ENCODE measurements around the gene LMAN2L. TPM values are rescaled to one million over a fixed set of nuclear protein-coding genes. Genes with fewer than 3 reads are reported as not detected.

The LMAN2L gene
- total RNA-seq, 2 donors from 2014 or later: 9.1 to 12.8 TPM

DNA sequence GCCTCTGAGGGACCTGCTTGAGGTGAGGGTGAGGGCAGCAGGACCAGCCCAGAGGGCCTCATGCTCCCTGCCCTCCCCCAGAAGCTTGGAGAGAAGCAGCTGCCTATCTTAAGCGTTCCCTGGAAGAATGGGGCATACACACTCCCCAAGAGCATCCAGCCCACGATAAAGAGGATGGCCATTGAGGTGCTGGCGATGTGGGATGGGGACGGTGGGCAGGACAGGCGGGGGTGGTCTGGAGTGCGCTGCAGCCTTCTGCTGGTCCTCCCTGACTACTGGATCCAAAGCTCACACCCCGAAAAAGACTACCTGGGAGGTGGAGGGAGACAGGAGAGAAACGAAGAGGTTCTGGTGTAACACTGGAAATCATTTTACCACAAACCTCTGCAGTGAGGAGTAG lies 45.6 kb downstream of the LMAN2L start:
- no peak overlapping the region for H3K27ac ChIP-seq
- ATAC-seq (ENCODE audit: insufficient number of reproducible peaks, low FRiP score, low read depth) (no peak), DNase-seq (ENCODE audit: low spot score) (no peak)
- H3K36me3 ChIP-seq: no peaks in the 10 kb centered on the region
- H3K4me1 ChIP-seq (ENCODE audit: control insufficient read depth in 1 of 2, low read depth in 2 of 2): no peaks in the 10 kb centered on the region
- TF ChIP-seq, protein P1, sequence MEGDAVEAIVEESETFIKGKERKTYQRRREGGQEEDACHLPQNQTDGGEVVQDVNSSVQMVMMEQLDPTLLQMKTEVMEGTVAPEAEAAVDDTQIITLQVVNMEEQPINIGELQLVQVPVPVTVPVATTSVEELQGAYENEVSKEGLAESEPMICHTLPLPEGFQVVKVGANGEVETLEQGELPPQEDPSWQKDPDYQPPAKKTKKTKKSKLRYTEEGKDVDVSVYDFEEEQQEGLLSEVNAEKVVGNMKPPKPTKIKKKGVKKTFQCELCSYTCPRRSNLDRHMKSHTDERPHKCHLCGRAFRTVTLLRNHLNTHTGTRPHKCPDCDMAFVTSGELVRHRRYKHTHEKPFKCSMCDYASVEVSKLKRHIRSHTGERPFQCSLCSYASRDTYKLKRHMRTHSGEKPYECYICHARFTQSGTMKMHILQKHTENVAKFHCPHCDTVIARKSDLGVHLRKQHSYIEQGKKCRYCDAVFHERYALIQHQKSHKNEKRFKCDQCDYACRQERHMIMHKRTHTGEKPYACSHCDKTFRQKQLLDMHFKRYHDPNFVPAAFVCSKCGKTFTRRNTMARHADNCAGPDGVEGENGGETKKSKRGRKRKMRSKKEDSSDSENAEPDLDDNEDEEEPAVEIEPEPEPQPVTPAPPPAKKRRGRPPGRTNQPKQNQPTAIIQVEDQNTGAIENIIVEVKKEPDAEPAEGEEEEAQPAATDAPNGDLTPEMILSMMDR (IDR thresholded peaks at IDR 0.05): no peak
- H3K27me3 ChIP-seq (replicated peaks; ENCODE audit: insufficient read depth): no peaks in the 10 kb centered on the region
- H3K4me3 ChIP-seq: no peak overlapping the region
- H3K9me3 ChIP-seq: no peaks in the 10 kb centered on the region

DNA sequence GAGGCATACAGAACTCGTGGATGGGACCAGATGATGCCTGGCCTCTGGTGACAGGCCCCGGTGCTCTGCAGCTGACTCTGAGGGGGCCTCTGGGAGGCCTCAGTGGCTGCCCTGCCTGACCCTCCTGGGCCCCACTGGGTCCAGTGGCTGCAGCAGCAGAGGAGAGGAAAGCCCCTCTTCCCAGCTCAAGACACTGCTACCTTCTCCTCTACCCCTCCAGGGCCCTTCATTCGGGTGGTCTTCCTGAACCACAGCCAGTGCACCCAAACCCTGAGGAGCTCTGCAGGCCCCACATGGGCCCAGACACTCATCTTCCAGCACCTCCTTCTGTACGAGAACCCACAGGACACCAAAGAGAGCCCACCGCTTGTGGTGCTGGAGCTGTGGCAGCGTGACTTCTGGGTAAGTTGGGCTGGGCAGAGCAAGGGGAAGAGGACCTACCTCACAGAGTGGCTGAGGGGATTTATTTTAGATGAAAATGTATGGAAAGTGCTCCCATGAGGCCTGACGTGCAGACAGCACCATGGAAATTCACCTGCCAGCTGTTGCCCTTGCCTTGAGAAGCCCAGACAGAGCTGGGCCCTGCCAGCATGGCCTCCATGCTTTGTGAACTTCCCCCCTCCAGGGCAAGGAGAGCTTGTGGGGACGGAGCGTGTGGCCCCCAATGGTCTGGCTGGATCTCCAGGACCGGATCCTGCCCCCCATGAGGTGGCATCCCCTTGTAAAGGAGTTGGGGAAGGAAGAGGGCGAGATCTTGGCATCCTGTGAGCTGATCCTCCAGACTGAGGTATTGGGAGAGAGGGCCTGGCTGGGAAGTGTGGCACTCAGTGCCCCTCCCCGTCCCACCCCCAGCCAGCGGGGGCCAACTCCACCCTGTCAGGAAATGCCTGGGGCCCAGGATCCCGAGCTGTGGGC lies 46.3 kb downstream of the LMAN2L start:
- no peak for DNase-seq (ENCODE audit: low spot score)
- Histone ChIP-seq H3K9me3 (no peaks in the 10 kb centered on the region), H3K4me1 (ENCODE audit: control insufficient read depth in 1 of 2, low read depth in 2 of 2) (no peaks in the 10 kb centered on the region), H3K27me3 (replicated peaks; ENCODE audit: insufficient read depth) (no peaks in the 10 kb centered on the region), H3K27ac (no peak overlapping the region), H3K36me3 (no peaks in the 10 kb centered on the region), H3K4me3 (no peak overlapping the region)
- ATAC-seq (ENCODE audit: insufficient number of reproducible peaks, low FRiP score, low read depth): no peak
- TF ChIP-seq, protein P1 (IDR thresholded peaks at IDR 0.05): no peak

DNA sequence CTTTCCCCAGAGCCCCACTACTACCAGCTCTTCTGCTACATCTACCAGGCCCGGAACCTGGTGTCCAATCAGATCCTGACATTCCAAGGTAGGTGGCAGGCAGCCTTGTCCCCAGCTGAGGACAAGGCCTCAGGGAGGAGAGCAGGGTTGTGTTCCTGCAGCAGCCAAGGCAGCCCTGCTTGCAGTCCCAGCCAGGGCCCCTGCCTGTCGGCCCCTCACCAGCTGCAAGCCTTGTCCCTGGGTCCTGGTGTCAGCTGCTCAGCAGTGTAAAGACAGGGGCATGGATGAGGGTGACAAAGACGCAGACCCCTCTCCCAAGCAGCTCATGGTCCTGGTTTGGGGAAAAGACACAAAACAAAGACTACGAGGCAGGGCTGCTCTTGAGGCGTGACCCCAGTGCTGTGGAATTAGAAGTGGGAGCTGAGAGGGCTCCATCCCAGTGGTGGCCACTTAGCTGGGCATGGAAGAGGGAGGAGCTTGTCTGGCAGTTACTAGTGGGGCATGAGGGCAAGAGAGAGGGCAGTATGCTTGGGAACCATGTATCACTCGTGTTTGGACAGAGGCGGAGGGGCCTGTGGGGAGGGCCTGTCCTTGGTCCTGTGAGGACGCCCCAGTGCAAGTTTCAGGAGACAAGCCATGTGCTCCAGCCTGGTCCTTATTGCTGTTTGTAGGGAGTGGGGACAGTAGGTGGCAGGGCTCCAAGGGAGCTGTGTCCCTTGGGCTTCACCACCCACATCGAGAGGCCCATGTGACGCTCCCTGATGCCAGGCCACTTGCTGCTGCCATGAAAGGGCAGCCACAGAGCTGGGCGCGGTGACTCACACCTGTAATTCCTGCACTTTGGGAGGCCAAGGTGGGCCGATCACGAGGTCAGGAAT lies 47.5 kb downstream of the LMAN2L start:
- DNase-seq (ENCODE audit: low spot score) (no peak), ATAC-seq (ENCODE audit: insufficient number of reproducible peaks, low FRiP score, low read depth) (no peak)
- Histone ChIP-seq H3K4me1 (ENCODE audit: control insufficient read depth in 1 of 2, low read depth in 2 of 2) (no peaks in the 10 kb centered on the region), H3K36me3 (no peaks in the 10 kb centered on the region), H3K27me3 (replicated peaks; ENCODE audit: insufficient read depth) (no peaks in the 10 kb centered on the region), H3K9me3 (no peaks in the 10 kb centered on the region), H3K4me3 (no peak overlapping the region), H3K27ac (no peak overlapping the region)
- TF ChIP-seq, protein P1 (IDR thresholded peaks at IDR 0.05): no peak

DNA sequence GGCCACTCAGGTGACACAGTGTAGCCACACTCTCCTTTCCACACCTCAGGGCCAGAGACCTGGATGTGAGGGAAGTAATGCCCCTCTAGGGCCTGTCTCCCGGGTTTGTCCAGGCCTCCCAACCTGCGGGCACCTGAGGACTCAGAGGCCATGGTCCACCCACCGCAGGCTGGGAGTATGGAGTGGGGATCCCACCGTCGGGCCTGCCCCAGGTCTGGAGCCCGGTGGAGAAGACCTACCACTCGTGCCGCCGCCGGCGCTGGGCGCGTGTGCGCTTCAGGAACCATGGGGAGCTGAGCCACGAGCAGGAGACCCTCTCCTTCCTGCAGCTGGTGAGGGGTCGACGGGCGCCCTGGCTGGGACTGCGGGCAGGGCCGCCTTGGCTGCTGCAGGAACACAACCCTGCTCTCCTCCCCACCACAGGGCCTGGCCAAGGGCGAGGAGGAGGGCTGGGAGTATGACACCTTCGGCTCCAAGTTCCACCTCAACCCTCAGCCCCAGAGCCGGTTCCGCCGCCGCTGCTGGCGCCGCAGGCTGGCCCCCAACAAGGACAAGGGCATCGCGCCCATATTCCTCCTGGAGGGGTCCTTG lies 48.7 kb downstream of the LMAN2L start:
- H3K4me1 ChIP-seq (ENCODE audit: control insufficient read depth in 1 of 2, low read depth in 2 of 2): no peaks in the 10 kb centered on the region
- no peak overlapping the region for H3K4me3 ChIP-seq
- H3K36me3 ChIP-seq: no peaks in the 10 kb centered on the region
- H3K27ac ChIP-seq: no peak overlapping the region
- TF ChIP-seq, protein P1 (IDR thresholded peaks at IDR 0.05): no peak
- H3K9me3 ChIP-seq: no peaks in the 10 kb centered on the region
- H3K27me3 ChIP-seq (replicated peaks; ENCODE audit: insufficient read depth): no peaks in the 10 kb centered on the region
- ATAC-seq (ENCODE audit: insufficient number of reproducible peaks, low FRiP score, low read depth) (no peak), DNase-seq (ENCODE audit: low spot score) (no peak)
